Natural killer cell treated with Interleukin-12 subunit alpha and Interleukin-12 subunit beta and Interleukin-15 and Interleukin-18, amount 100 ng/mL, for 72 hours (primary cell): Measurements from ENCODE around the gene SMAD4. TPM values are rescaled to one million over a fixed set of nuclear protein-coding genes. Genes with fewer than 3 reads are reported as not detected.
A peak's percentile ranks its signal among the peaks of the same experiment; 100 is the strongest.

Experiments used
- ATAC-seq, 2 donors: fragments of 150-1000 bp; cut with Tn5 transposase in 1 of 2; sonication (Bioruptor Pico), chemical (Tn5 transposase) in 1 of 2; 2 replicates each; pipeline ENCODE4 v1.10.0; 2021
- DNase-seq: peaks from one replicate; pipeline ENCODE4 v3.0.0; 2022; ENCODE audit warnings: low spot score
- H3K27ac Mint-ChIP-seq, 2 donors: 1 replicate in 1 of 2; 2 replicates in 1 of 2; pipeline ENCODE4 v1.8.0; 2022; ENCODE audit warnings: mixed read lengths in 2 of 2, mild to moderate bottlenecking in 1 of 2, moderate library complexity in 1 of 2
- H3K27me3 Mint-ChIP-seq, 2 donors: 1 replicate in 1 of 2; 2 replicates in 1 of 2; pipeline ENCODE4 v1.8.0; 2022; ENCODE audit warnings: mixed read lengths in 2 of 2
- H3K36me3 Mint-ChIP-seq: one replicate; pipeline ENCODE4 v1.8.0; 2022; ENCODE audit warnings: mixed read lengths
- H3K4me1 Mint-ChIP-seq, 2 donors: 1 replicate in 1 of 2; 2 replicates in 1 of 2; pipeline ENCODE4 v1.8.0; 2022; ENCODE audit warnings: low read depth in 2 of 2, mixed read lengths in 2 of 2, mild to moderate bottlenecking in 1 of 2
- H3K4me3 Mint-ChIP-seq: one replicate; pipeline ENCODE4 v1.8.0; 2022; ENCODE audit warnings: mixed read lengths
- H3K9me3 Mint-ChIP-seq: 2 replicates; pipeline ENCODE4 v1.8.0; 2022; ENCODE audit warnings: mixed read lengths
- total RNA-seq, 2 donors: library from RNA; stranded (reverse); gene quantifications; one replicate each; pipeline ENCODE4 v1.2.3, GENCODE V29; 2022

Gene SMAD4
- total RNA-seq, 2 donors from 2014 or later = 64.2 to 67.3 TPM

- Mint-ChIP-seq H3K4me1 (peaks cover 53 to 54% of the 10 kb centered on the region in 2 donors), H3K27ac (peak overlapping the region; percentile 24 to 67), H3K27me3 (no peaks in the 10 kb centered on the region), H3K9me3 (no peaks in the 10 kb centered on the region), H3K4me3 (no peak overlapping the region), H3K36me3 (peaks cover 9% of the 10 kb centered on the region)
- DNase-seq (no peak), ATAC-seq (no peak)
These were observed 7.2 kb downstream of the SMAD4 start for GRCh38 chr18:51037230-51037629.

- ATAC-seq (no peak), DNase-seq (no peak)
- H3K36me3 Mint-ChIP-seq = peaks cover 9% of the 10 kb centered on the region
- H3K27me3 Mint-ChIP-seq = no peaks in the 10 kb centered on the region
- no peaks in the 10 kb centered on the region for H3K9me3 Mint-ChIP-seq
- H3K4me1 Mint-ChIP-seq = peaks cover 56 to 57% of the 10 kb centered on the region in 2 donors
- H3K27ac Mint-ChIP-seq = peak overlapping the region in 1 of 2 donors; percentile 67
- H3K4me3 Mint-ChIP-seq = no peak overlapping the region
These were observed 8.1 kb downstream of the SMAD4 start for GRCh38 chr18:51038110-51038509.

- Mint-ChIP-seq H3K4me3 (peak overlapping the region; percentile 17), H3K27ac (peak overlapping the region in 1 of 2 donors; percentile 32), H3K4me1 (peaks cover 57% of the 10 kb centered on the region in 2 donors), H3K9me3 (no peaks in the 10 kb centered on the region), H3K27me3 (no peaks in the 10 kb centered on the region), H3K36me3 (peaks cover 5% of the 10 kb centered on the region)
- DNase-seq (no peak), ATAC-seq (peak in 1 of 2 donors; percentile 46)
These were observed 9.4 kb downstream of the SMAD4 start for GRCh38 chr18:51039138-51040112.

- DNase-seq (no peak), ATAC-seq (no peak)
- Mint-ChIP-seq H3K27ac (peak overlapping the region in 1 of 2 donors; percentile 62), H3K36me3 (no peaks in the 10 kb centered on the region), H3K4me1 (peaks cover 52 to 63% of the 10 kb centered on the region in 2 donors), H3K9me3 (no peaks in the 10 kb centered on the region), H3K4me3 (no peak overlapping the region), H3K27me3 (no peaks in the 10 kb centered on the region)
These were observed 11.8 kb downstream of the SMAD4 start for GRCh38 chr18:51041677-51042352.

GRCh38 chr18:51044928-51045585 is 15.0 kb downstream of the SMAD4 start:
- H3K4me3 Mint-ChIP-seq = no peak overlapping the region
- ATAC-seq (no peak), DNase-seq (no peak)
- H3K9me3 Mint-ChIP-seq = no peaks in the 10 kb centered on the region
- no peaks in the 10 kb centered on the region for H3K36me3 Mint-ChIP-seq
- no peaks in the 10 kb centered on the region for H3K27me3 Mint-ChIP-seq
- H3K4me1 Mint-ChIP-seq = peaks cover 41 to 48% of the 10 kb centered on the region in 2 donors
- peak overlapping the region; percentile 4 to 8 for H3K27ac Mint-ChIP-seq

GRCh38 chr18:51048190-51048589 is 18.2 kb downstream of the SMAD4 start:
- no peak for DNase-seq
- no peaks in the 10 kb centered on the region for H3K36me3 Mint-ChIP-seq
- H3K27me3 Mint-ChIP-seq = no peaks in the 10 kb centered on the region
- no peak for ATAC-seq
- H3K27ac Mint-ChIP-seq = peak overlapping the region in 1 of 2 donors; percentile 51
- no peak overlapping the region for H3K4me3 Mint-ChIP-seq
- H3K4me1 Mint-ChIP-seq = peaks cover 30 to 34% of the 10 kb centered on the region in 2 donors
- H3K9me3 Mint-ChIP-seq = no peaks in the 10 kb centered on the region

- DNase-seq = no peak
- peak overlapping the region in 1 of 2 donors; percentile 51 for H3K27ac Mint-ChIP-seq
- H3K4me3 Mint-ChIP-seq = no peak overlapping the region
- no peaks in the 10 kb centered on the region for H3K9me3 Mint-ChIP-seq
- H3K4me1 Mint-ChIP-seq = peaks cover 35 to 37% of the 10 kb centered on the region in 2 donors
- H3K36me3 Mint-ChIP-seq = no peaks in the 10 kb centered on the region
- no peaks in the 10 kb centered on the region for H3K27me3 Mint-ChIP-seq
- no peak for ATAC-seq
These were observed 19.1 kb downstream of the SMAD4 start for GRCh38 chr18:51049137-51049536.

GRCh38 chr18:51051105-51051712 is 21.2 kb downstream of the SMAD4 start:
- Mint-ChIP-seq H3K4me1 (peaks cover 19 to 23% of the 10 kb centered on the region in 2 donors), H3K27me3 (no peaks in the 10 kb centered on the region), H3K9me3 (no peaks in the 10 kb centered on the region), H3K4me3 (no peak overlapping the region), H3K27ac (peak overlapping the region; percentile 10 to 47), H3K36me3 (no peaks in the 10 kb centered on the region)
- DNase-seq (peak; percentile 62), ATAC-seq (peak; percentile 69 to 76)

GRCh38 chr18:51053814-51054213 is 23.8 kb downstream of the SMAD4 start:
- H3K4me1 Mint-ChIP-seq = peaks cover 19 to 20% of the 10 kb centered on the region in 2 donors
- H3K9me3 Mint-ChIP-seq = no peaks in the 10 kb centered on the region
- no peak for DNase-seq
- no peaks in the 10 kb centered on the region for H3K27me3 Mint-ChIP-seq
- peak overlapping the region; percentile 66 to 92 for H3K27ac Mint-ChIP-seq
- H3K4me3 Mint-ChIP-seq = peak overlapping the region; percentile 48
- ATAC-seq = peak in 1 of 2 donors; percentile 67
- peaks cover 5% of the 10 kb centered on the region for H3K36me3 Mint-ChIP-seq

- DNase-seq (no peak), ATAC-seq (no peak)
- no peaks in the 10 kb centered on the region for H3K9me3 Mint-ChIP-seq
- H3K4me1 Mint-ChIP-seq = peaks cover 19 to 20% of the 10 kb centered on the region in 2 donors
- no peaks in the 10 kb centered on the region for H3K27me3 Mint-ChIP-seq
- H3K36me3 Mint-ChIP-seq = peaks cover 6% of the 10 kb centered on the region
- no peak overlapping the region for H3K27ac Mint-ChIP-seq
- H3K4me3 Mint-ChIP-seq = no peak overlapping the region
These were observed 24.8 kb downstream of the SMAD4 start for GRCh38 chr18:51054764-51055163.

GRCh38 chr18:51059969-51060368 is 30.0 kb downstream of the SMAD4 start:
- Mint-ChIP-seq H3K9me3 (no peaks in the 10 kb centered on the region), H3K4me3 (no peak overlapping the region), H3K27me3 (no peaks in the 10 kb centered on the region), H3K36me3 (peaks cover 16% of the 10 kb centered on the region), H3K4me1 (peaks cover 0 to 2% of the 10 kb centered on the region in 2 donors), H3K27ac (no peak overlapping the region)
- DNase-seq (no peak), ATAC-seq (no peak)

GRCh38 chr18:51064256-51064655 is 34.2 kb downstream of the SMAD4 start:
- Mint-ChIP-seq H3K4me3 (no peak overlapping the region), H3K27me3 (no peaks in the 10 kb centered on the region), H3K27ac (no peak overlapping the region), H3K9me3 (no peaks in the 10 kb centered on the region), H3K36me3 (peaks cover 11% of the 10 kb centered on the region), H3K4me1 (no peaks in the 10 kb centered on the region)
- DNase-seq = no peak
- ATAC-seq = no peak

GRCh38 chr18:51066273-51066672 is 36.3 kb downstream of the SMAD4 start:
- no peaks in the 10 kb centered on the region for H3K27me3 Mint-ChIP-seq

More at GRCh38 chr18:51066273-51066672, 36.3 kb downstream of the SMAD4 start:
- Mint-ChIP-seq H3K4me1 (peaks cover 13 to 16% of the 10 kb centered on the region in 2 donors), H3K27ac (no peak overlapping the region), H3K9me3 (no peaks in the 10 kb centered on the region), H3K4me3 (no peak overlapping the region), H3K36me3 (peaks cover 14% of the 10 kb centered on the region)
- ATAC-seq = no peak
- DNase-seq = no peak
